ENCODE measurements around the gene THSD4. TPM values are rescaled to one million over a fixed set of nuclear protein-coding genes. Genes with fewer than 3 reads are reported as not detected.

The THSD4 gene
- total and polyA plus RNA-seq, 2 of the 8 experiments (the other 6 are each of a cell fraction or from before 2014, with no cell fraction given), result 2.5 to 6.2 TPM

- no peak overlapping the region for H2BK20ac ChIP-seq (ENCODE audit: low read length)
- no peak overlapping the region for H4K8ac ChIP-seq (ENCODE audit: extremely low read depth, insufficient read depth, low read length)
- no peak overlapping the region for H4K5ac ChIP-seq (ENCODE audit: insufficient read length, low read depth, low read length)
- H3K27ac ChIP-seq (ENCODE audit: low read depth, low read length), result no peak overlapping the region
- H3K36me3 ChIP-seq (ENCODE audit: control insufficient read depth in 2 of 4, insufficient read depth in 4 of 4, low read length in 3 of 4), result no peaks in the 10 kb centered on the region
- FAIRE-seq, result no peak
- H2BK5ac ChIP-seq (ENCODE audit: low read depth, low read length), result no peak overlapping the region
- peaks cover 2 to 15% (median 4%) of the 10 kb centered on the region in 4 experiments; a peak in 5 of 7 replicates for H3K4me1 ChIP-seq (replicated peaks in 1 of 4; ENCODE audit: control insufficient read depth in 3 of 4, insufficient read depth in 4 of 4, low read length in 3 of 4)
- no peak overlapping the region for H2AK5ac ChIP-seq (ENCODE audit: low read depth, low read length)
- peak overlapping the region; percentile 56 to 73 (median 70); a peak in 7 of 8 replicates for H3K4me3 ChIP-seq (ENCODE audit: extremely low read depth in 1 of 4, insufficient read depth in 2 of 4, low read depth in 3 of 4, low read length in 4 of 4)
- DNase-seq (ENCODE audit: low read depth in 1 of 2, low spot score in 2 of 2), result no peak
- no peak overlapping the region for H2BK120ac ChIP-seq (replicated peaks; ENCODE audit: low read depth, low read length)
- ChIA-PET POLR2A (ENCODE audit: partially characterized antibody) (interaction anchor here (0.6 to 1.7 kb wide), 4 partner anchors 28 to 89 kb away, joined by 3 to 5 read pairs (median 4); no protein-coding TSS in a partner anchor), CTCF (ENCODE audit: partially characterized antibody) (interaction anchor here (0.6 to 4.1 kb wide), 11 partner anchors 11 to 581 kb away, joined by 3 to 22 read pairs (median 3); no protein-coding TSS in a partner anchor)
- H3K14ac ChIP-seq (ENCODE audit: insufficient read length), result no peak overlapping the region
- H3K79me2 ChIP-seq (ENCODE audit: control insufficient read depth in 1 of 2, insufficient read depth in 2 of 2, low read length in 2 of 2), result no peaks in the 10 kb centered on the region
- H3K27me3 ChIP-seq (replicated peaks in 1 of 4; ENCODE audit: control insufficient read depth in 3 of 4, extremely low read depth in 1 of 4, insufficient read depth in 3 of 4, low read length in 3 of 4), result peaks cover 0 to 16% (median 12%) of the 10 kb centered on the region in 4 experiments; a peak in 6 of 7 replicates
- WGBS, 2 experiments (ENCODE audit: extremely low coverage in 1 of 2, insufficient coverage in 1 of 2, insufficient read length in 1 of 2, insufficient replicate concordance in 2 of 2, low coverage in 1 of 2, low lambda C conversion rate in 2 of 2, missing lambda C conversion rate in 1 of 2), result 31% methylated on average over 11 of the region's 11 CpGs; no CpG with 5 or more reads in 1 of the 2 experiments
- no peak overlapping the region for H3K9ac ChIP-seq (replicated peaks in 1 of 4; ENCODE audit: extremely low read depth in 1 of 4, low read depth in 3 of 4, low read length in 3 of 4)
- no peak overlapping the region for H3K23ac ChIP-seq (ENCODE audit: insufficient read length)
- H3K79me1 ChIP-seq (ENCODE audit: low read depth, low read length), result no peaks in the 10 kb centered on the region; the same call in 1 of the 2 replicates
- H3K56ac ChIP-seq (replicated peaks; ENCODE audit: insufficient read length, low read depth, low read length), result no peak overlapping the region
- H4K20me1 ChIP-seq (replicated peaks in 1 of 2; ENCODE audit: control insufficient read depth in 1 of 2, insufficient read depth in 2 of 2, low read length in 2 of 2), result no peaks in the 10 kb centered on the region
- no peaks in the 10 kb centered on the region for H3K9me3 ChIP-seq (ENCODE audit: insufficient read depth in 2 of 2, low read depth in 1 of 2, low read length in 1 of 2)
- no peak overlapping the region for H3K18ac ChIP-seq (ENCODE audit: extremely low read depth, low read length)
- H4K91ac ChIP-seq (replicated peaks; ENCODE audit: insufficient read length, low read length), result no peak overlapping the region
- H3K4me2 ChIP-seq (ENCODE audit: insufficient read depth in 1 of 2, low read depth in 2 of 2, low read length in 2 of 2), result peak overlapping the region; percentile 77 to 79
- no peak for TF ChIP-seq HDAC2 (IDR thresholded peaks at IDR 0.05; ENCODE audit: borderline replicate concordance in 1 of 2, low read depth in 2 of 2, low read length in 2 of 2)
- H2BK12ac ChIP-seq (ENCODE audit: low read depth, low read length), result no peak overlapping the region
- no peak overlapping the region for H3K4ac ChIP-seq (replicated peaks; ENCODE audit: insufficient read length, low read depth, low read length)
- H2AFZ ChIP-seq (ENCODE audit: low read length), result no peak overlapping the region; the same call in 1 of the 2 replicates
- no peak overlapping the region for H2BK15ac ChIP-seq (ENCODE audit: low read length)
- H3K23me2 ChIP-seq (ENCODE audit: low read depth, low read length), result peaks cover 6% of the 10 kb centered on the region; the same call in 1 of the 2 replicates
Measured at GRCh38 chr15:71114066-71114680, 1.1 kb upstream of the THSD4 start.

All from H1 (cell line).